Loucy (cell line): Measurements from ENCODE around the gene RNASE7.

Source experiments
- CTCF ChIP-seq: fragments of 200-600 bp; sonication (generic); conservative IDR thresholded peaks from 2 replicates; pipeline ENCODE4 v1.5.1; 2014; ENCODE audit warnings: mild to moderate bottlenecking, antibody characterized with exemption, low read length
- EZH2phosphoT487 ChIP-seq: fragments of 200-600 bp; IDR thresholded peaks from 2 replicates; pipeline ENCODE4 v1.6.1; 2018; ENCODE audit warnings: antibody characterized with exemption, mild to moderate bottlenecking, moderate library complexity, borderline replicate concordance

GRCh38 chr14:21042918-21043317 lies 756 bp downstream of the RNASE7 start:
- TF ChIP-seq CTCF, result no peak
- no peak for TF ChIP-seq EZH2phosphoT487
